ENCODE measurements around the gene SLC10A1. TPM values are rescaled to one million over a fixed set of nuclear protein-coding genes. Genes with fewer than 3 reads are reported as not detected.

The SLC10A1 gene
- total and polyA plus RNA-seq, 4 donors = 1.1 to 77.3 (median 60.3) TPM

GRCh38 chr14:69752773-69753172 is 44.3 kb downstream of the SLC10A1 start:
- no peak for TF ChIP-seq ATF3 (IDR thresholded peaks at IDR 0.05)
- TF ChIP-seq ZBTB33 (IDR thresholded peaks at IDR 0.05) = no peak
- no peak for TF ChIP-seq TAF1 (conservative IDR thresholded peaks at IDR 0.05)
- TF ChIP-seq, protein P1, sequence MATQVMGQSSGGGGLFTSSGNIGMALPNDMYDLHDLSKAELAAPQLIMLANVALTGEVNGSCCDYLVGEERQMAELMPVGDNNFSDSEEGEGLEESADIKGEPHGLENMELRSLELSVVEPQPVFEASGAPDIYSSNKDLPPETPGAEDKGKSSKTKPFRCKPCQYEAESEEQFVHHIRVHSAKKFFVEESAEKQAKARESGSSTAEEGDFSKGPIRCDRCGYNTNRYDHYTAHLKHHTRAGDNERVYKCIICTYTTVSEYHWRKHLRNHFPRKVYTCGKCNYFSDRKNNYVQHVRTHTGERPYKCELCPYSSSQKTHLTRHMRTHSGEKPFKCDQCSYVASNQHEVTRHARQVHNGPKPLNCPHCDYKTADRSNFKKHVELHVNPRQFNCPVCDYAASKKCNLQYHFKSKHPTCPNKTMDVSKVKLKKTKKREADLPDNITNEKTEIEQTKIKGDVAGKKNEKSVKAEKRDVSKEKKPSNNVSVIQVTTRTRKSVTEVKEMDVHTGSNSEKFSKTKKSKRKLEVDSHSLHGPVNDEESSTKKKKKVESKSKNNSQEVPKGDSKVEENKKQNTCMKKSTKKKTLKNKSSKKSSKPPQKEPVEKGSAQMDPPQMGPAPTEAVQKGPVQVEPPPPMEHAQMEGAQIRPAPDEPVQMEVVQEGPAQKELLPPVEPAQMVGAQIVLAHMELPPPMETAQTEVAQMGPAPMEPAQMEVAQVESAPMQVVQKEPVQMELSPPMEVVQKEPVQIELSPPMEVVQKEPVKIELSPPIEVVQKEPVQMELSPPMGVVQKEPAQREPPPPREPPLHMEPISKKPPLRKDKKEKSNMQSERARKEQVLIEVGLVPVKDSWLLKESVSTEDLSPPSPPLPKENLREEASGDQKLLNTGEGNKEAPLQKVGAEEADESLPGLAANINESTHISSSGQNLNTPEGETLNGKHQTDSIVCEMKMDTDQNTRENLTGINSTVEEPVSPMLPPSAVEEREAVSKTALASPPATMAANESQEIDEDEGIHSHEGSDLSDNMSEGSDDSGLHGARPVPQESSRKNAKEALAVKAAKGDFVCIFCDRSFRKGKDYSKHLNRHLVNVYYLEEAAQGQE (IDR thresholded peaks at IDR 0.05) = no peak
- TF ChIP-seq YY1 (IDR thresholded peaks at IDR 0.05) = no peak
- no peak overlapping the region for H3K27ac ChIP-seq (ENCODE audit: low read depth in 1 of 2, low read length in 2 of 2)

DNA sequence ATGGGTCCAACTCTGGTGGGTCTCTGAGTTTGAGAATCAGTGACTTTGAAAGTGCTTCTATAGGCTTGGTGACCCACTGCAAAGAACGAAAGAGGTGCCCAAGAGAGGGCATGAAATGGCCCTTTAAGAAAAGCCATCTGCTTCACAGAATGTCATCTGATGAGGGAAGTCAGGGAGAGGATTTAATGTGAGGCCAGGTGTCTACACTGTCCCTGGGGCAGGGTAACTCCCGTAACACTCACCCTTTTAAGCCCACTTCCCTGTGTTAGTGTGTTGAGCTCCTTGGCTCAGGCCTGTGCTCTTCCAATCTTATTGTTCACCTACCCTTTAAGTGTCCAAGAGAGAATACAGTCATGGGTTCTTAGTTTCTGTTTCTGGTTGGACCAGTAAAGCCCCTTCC is 46.5 kb downstream of the SLC10A1 start:
- Histone ChIP-seq H3K27ac (ENCODE audit: low read depth in 1 of 2, low read length in 2 of 2) (peak overlapping the region in 1 of 2 donors; percentile 29), H3K4me1 (ENCODE audit: control insufficient read depth in 4 of 4, insufficient read depth in 4 of 4, low read length in 3 of 4) (peaks cover 6 to 13% (median 11%) of the 10 kb centered on the region in 4 donors), H3K9ac (ENCODE audit: low read depth in 1 of 2, low read length in 2 of 2) (no peak overlapping the region), H3K27me3 (ENCODE audit: control insufficient read depth in 4 of 4, insufficient read depth in 4 of 4, low read length in 3 of 4) (no peaks in the 10 kb centered on the region), H3K36me3 (ENCODE audit: control insufficient read depth in 4 of 4, insufficient read depth in 3 of 4, low read depth in 1 of 4, low read length in 3 of 4) (no peaks in the 10 kb centered on the region), H3K9me3 (ENCODE audit: control insufficient read depth in 4 of 4, low read length in 3 of 4) (no peaks in the 10 kb centered on the region), H3K4me3 (ENCODE audit: low read depth in 1 of 3, low read length in 3 of 3) (no peak overlapping the region)
- TF ChIP-seq NR2F2 (IDR thresholded peaks at IDR 0.05) (no peak), FOXA1 (IDR thresholded peaks at IDR 0.05) (no peak), ATF3 (IDR thresholded peaks at IDR 0.05) (no peak), GABPA (IDR thresholded peaks at IDR 0.05 in 1 of 2, conservative IDR thresholded peaks at IDR 0.05 in 1 of 2) (no peak), TAF1 (conservative IDR thresholded peaks at IDR 0.05) (no peak), EGR1 (IDR thresholded peaks at IDR 0.05; ENCODE audit: low read depth in 2 of 2) (no peak), ZBTB33 (IDR thresholded peaks at IDR 0.05) (no peak), RAD21 (IDR thresholded peaks at IDR 0.05) (no peak)
- TF ChIP-seq, protein P1 (IDR thresholded peaks at IDR 0.05) = no peak
- TF ChIP-seq, protein P2, sequence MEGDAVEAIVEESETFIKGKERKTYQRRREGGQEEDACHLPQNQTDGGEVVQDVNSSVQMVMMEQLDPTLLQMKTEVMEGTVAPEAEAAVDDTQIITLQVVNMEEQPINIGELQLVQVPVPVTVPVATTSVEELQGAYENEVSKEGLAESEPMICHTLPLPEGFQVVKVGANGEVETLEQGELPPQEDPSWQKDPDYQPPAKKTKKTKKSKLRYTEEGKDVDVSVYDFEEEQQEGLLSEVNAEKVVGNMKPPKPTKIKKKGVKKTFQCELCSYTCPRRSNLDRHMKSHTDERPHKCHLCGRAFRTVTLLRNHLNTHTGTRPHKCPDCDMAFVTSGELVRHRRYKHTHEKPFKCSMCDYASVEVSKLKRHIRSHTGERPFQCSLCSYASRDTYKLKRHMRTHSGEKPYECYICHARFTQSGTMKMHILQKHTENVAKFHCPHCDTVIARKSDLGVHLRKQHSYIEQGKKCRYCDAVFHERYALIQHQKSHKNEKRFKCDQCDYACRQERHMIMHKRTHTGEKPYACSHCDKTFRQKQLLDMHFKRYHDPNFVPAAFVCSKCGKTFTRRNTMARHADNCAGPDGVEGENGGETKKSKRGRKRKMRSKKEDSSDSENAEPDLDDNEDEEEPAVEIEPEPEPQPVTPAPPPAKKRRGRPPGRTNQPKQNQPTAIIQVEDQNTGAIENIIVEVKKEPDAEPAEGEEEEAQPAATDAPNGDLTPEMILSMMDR (IDR thresholded peaks at IDR 0.05; ENCODE audit: low read depth, low read length, missing input control) = no peak
- DNase-seq (ENCODE audit: low spot score) = no peak
- 87% methylated on average over 2 of the region's 2 CpGs for WGBS

More at GRCh38 chr14:69752773-69753172, 44.3 kb downstream of the SLC10A1 start:
- H3K4me3 ChIP-seq (ENCODE audit: low read depth in 1 of 3, low read length in 3 of 3) = no peak overlapping the region
- H3K9ac ChIP-seq (ENCODE audit: low read depth in 1 of 2, low read length in 2 of 2) = no peak overlapping the region
- no peaks in the 10 kb centered on the region for H3K36me3 ChIP-seq (ENCODE audit: control insufficient read depth in 4 of 4, insufficient read depth in 3 of 4, low read depth in 1 of 4, low read length in 3 of 4)
- DNase-seq (ENCODE audit: low spot score) = no peak
- H3K4me1 ChIP-seq (ENCODE audit: control insufficient read depth in 4 of 4, insufficient read depth in 4 of 4, low read length in 3 of 4) = peaks cover 6 to 13% (median 11%) of the 10 kb centered on the region in 4 donors
- WGBS = 81% methylated on average over 1 of the region's 1 CpG
- no peaks in the 10 kb centered on the region for H3K9me3 ChIP-seq (ENCODE audit: control insufficient read depth in 4 of 4, low read length in 3 of 4)
- no peaks in the 10 kb centered on the region for H3K27me3 ChIP-seq (ENCODE audit: control insufficient read depth in 4 of 4, insufficient read depth in 4 of 4, low read length in 3 of 4)
